HG03045 (cell line): ENCODE measurements around the gene ANKH.

Experiments used
- ATAC-seq: cut with Tn5 transposase; IDR thresholded peaks from one replicate; pipeline ENCODE4 v1.9.1; 2021; ENCODE audit warnings: mild to moderate bottlenecking, moderate library complexity; ENCODE audit not compliant: unreplicated experiment

Gene ANKH

DNA sequence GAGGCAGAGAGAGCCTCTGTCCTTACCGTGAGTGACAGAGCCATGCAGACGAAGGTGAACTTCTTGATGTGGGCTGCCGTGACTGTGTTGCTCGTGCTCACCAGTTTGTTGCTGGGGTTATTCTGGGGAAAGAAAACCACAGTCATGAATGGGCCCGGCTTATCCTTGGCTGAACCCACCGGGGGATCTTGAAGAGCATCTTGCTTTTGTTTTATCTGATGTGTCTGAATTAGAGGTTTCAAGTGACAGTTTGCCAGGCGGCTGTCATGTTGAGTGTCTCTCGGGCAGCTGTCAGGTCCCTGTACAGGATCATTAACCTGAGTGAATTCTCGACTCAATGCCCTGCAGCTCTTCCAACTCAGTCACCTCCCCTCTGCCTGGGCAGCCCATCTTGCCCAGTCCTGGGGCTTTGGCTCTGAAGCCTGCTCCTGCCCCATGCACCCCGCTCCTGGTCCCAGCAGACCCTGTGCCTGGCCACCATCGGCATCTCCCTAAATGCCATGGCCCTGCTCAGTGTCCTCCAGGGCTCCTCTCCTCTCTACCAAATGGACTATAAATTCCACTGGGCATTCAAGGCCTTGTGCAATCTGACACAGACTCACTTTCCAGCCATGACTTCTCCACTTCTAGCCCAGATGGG lies 129.7 kb downstream of the ANKH start:
- no peak for ATAC-seq

DNA sequence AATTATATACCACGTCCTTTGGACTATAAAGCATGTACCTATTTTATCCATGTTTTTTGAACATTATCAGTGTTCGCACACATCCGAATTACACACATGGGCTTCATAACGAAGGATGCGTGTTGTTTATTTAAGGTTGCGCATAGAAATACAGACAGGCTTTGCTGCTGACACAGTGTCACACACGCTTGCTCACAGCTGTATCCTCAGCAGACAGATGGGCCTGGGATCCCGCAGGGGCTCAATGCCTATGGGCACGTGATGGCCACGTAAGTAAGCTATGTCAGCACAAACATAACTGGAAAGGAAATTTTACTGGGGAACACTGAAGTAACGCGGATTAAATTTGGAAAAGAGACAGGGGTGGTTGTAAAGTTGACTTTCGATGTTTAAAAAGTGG lies 130.4 kb downstream of the ANKH start:
- no peak for ATAC-seq

DNA sequence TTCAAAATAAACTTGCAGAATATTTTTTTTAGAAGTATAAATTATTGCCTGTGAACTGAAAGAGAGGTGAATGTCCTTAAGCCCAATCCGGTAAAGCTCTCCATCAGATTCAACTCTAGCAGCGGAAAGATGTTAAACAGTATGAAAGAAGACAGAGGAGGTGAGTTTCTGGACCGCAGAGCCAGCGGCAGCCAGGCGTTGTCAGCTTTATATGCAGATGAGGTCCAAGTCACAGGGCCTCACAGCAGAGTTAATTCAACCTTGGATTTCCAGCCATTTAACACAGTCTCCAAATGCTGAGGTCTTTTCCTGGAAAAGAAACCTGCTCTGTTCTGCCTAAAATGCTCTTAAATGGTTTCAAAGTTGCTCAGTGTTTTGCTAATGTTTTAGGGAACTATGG lies 131.6 kb downstream of the ANKH start:
- ATAC-seq, result no peak

DNA sequence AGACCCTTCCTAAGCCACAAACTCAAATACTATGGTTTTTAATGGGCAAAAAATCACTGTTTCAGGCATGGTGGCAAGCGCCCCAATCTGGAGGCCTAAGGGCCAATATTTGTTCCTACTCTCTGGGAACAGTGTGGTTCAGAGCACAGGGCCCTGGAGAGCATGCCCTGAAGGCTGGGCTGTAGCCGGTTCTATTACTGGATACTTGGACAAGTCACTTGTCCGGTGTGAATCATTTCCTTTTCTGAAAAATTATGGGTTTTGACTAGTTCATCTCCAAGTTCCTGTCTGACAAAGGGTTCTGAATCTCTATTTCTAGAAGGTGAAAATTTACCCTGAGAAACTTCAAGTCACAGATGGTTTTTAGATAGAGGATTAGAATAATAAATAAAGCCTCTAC lies 132.0 kb downstream of the ANKH start:
- ATAC-seq, result no peak

DNA sequence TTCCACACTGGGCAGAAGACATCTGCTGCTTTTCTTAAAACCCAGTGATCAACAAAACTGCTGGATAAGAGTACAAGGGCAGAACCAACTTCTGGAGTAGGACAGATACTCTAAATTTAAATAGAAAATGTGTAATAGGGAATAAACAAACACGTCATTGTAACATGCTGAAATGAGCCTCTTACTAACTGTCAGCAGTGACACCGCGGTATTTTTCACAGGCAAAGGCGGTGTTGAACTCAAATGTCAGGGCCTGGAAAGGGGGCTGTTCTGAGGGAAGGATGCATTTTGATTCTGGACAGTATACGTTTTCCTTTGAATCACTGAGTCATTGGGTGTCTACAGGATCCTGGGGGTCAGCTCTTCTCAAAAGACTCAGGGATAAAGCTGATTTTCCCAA lies 133.5 kb downstream of the ANKH start:
- no peak for ATAC-seq

DNA sequence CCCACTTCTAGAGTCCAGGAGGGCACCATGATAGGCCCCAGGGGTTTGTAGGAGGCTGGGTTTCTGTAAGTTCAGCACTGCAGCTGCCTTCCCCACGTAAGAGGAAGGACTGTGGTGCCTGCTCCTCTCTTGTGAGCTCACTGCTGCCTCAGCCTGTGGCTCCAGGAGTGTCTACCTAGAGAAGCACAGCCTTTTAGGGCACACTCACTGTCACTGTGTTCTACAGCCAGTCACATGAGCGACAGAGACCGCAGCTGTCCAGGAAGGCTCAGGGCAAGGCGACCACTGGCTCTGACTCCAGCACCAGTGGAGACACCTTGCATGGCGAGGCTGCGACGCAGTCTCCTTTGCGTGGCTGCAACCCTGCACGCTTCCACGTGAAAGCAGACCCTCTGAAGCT lies 134.3 kb downstream of the ANKH start:
- ATAC-seq, result no peak

DNA sequence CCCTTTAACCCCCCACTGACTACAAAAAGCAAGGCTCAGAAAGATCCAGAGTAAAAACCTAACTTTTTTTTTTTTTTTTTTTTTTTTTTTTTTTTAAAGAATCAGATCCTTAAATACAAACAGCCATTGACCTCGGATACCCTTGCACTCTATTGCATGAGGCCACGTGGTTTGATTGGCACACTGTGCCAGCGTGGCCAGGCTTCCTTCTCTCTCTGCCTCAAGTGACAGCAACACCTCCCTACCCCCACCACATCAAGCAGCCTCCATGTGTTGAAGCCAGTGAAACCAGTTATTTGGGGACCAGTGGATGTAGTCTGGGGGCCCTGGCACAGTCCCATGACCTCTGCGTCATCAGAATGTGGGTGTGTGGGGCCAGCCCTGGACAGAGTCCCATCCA lies 135.6 kb downstream of the ANKH start:
- no peak for ATAC-seq

DNA sequence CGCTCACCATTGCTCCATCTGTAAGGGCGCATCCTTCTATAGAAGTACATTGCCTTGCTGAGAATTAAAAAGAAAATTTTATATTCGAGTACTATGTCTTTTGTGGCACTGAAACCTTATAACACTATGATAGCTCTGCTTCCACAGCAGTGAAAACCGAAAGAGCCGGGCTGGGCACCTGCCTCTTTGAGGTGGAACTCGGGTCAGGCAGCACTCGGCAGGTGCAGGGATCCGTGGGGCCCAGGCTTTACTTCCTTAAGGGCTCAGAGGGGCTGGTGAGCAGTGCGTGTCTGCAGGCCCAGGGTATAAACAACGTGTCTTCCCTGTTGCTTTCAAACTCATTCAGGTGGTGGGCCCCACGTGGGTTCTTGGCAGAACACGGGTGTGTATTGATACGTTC lies 137.2 kb downstream of the ANKH start:
- ATAC-seq, result no peak

DNA sequence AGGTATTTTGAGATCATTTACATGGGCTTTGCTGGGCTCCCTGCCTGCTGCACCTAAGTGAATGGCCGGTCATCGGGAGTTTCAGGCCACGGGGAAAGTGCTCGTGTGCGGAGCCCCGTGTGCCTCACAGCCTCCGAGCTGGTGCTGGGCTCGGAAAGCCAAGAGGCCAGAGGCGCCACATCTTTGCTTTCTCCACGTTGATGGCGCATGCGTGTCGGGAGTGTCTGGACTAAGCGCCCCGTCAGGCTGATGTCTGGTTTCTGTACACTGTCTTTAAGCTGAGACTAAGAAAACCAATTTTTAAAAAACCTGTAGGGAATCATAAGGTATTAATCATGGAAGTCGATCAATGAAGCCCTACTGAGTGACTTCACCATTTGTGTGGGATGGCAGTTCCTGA lies 137.9 kb downstream of the ANKH start:
- ATAC-seq, result no peak

DNA sequence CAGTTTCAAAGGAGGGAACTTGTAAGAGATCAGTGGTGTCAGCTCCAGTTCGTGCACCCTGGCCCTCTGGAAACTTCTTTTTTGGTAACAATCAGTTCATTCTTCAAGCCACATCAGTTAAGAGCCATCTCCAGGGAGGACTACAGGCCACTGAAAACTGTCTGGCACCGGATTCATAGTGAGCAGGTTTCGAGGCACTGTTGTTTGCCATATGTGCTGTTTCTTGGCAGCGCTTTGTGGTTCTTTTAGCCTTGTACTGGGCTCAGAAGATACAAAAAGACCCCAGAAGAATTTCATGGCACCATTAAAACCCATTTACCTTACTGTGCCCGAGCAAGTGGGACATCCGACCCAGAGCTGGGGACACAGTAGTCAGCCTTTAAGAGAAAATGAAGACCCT lies 138.6 kb downstream of the ANKH start:
- ATAC-seq, result no peak

DNA sequence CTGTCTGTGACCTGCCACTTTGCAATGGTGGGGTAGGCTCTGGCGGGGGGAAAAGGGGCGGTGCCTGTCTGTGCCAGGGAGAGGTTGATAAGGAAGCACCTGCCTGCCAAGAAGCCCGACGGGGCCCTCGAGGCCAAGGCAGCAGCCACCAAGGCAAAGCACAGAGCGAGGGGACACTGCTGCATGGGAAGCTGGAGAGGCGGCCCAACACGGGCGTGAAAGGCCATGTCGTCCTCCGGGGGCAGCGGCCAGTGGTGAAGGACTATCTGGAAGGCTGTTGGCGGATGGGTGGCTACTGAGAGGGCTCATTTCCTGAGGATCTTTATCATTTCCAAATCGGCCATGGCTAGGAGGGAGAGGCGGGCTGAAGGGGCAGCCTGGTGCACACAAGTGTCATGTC lies 140.7 kb downstream of the ANKH start:
- ATAC-seq, result no peak

DNA sequence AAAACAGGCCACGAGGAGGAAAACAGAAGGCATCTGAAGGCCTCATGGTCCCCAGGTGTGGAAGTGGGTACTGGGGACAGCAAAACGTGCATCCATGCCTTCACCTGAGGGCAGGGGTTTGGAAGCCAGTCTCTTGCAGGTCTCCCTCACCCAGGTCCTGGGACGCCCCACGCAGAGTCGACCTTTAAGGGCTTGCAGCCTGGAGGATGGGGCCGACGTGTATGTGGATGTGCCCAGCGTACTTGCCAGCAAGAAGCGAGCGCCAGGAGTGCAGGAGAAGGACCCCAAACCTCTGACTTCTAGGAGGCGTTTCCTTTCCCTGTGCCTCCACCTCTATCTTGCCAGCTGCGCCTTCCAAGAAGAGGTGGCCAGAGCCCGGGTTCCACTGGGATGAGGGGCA lies 141.1 kb downstream of the ANKH start:
- ATAC-seq, result no peak

DNA sequence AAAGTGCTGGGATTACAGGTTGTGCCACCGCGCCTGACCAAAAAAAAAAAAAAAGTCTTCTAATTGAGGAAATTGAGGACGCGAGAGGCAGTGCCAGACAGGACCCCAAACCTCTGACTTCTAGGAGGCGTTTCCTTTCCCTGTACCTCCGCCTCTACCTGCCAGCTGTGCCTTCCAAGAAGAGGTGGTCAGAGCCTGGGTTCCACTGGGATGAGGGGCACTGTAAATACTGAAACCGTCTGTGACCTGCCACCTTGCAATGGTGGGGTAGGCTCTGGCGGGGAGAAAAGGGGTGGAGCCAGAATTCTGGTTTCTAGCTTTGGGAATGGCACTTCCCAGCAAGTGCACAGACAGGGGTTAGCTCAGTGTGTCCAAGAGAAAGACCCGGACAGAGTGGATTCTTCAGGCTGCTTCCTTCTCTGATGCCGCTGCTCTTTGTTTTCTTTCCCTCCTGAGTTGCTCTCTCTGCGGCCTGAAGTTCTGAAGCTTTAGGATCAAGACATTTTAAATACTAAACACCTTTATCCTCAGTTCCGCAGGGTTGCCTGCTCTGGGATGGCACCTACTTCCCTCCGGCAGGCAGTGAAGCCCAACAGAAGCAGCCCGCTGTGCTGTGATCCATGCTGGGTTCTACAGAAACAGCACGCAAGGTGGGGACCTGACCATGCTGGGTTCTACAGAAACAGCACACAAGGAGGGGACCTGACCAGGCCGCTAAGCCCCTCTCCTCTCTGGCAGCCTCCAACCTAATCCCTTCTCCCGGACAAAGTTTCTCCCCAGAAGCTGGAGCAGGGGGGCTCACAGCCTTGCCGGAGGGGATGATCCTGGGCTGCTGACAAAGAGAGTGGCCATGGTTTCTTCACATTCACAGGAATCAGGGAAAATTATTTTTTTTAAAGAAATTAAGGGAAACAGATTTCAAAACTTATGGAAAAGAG lies 141.9 kb downstream of the ANKH start:
- ATAC-seq, result no peak

DNA sequence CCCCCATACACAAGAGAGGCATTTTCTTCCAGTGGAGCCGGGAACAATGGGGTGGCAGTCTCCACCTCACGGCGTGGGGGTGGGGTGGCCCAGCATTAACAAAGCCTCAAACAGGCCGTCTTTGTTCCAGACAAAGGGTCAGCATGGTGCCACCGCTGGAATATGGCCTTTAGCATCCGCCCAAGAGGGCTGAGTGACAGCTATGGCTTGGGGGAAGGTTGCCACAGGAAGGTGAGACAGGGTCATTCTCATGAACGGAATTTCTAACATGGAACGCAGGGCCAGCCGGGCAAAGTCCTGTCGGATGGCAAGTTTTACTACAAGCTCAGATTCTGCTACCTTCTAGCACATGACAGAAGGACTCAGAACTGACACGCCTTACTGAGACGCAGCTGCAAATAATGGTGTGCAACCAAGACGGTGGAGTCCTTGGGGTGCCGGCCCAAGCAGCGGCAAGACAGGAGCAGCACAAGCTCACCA lies 143.1 kb downstream of the ANKH start:
- ATAC-seq, result no peak

DNA sequence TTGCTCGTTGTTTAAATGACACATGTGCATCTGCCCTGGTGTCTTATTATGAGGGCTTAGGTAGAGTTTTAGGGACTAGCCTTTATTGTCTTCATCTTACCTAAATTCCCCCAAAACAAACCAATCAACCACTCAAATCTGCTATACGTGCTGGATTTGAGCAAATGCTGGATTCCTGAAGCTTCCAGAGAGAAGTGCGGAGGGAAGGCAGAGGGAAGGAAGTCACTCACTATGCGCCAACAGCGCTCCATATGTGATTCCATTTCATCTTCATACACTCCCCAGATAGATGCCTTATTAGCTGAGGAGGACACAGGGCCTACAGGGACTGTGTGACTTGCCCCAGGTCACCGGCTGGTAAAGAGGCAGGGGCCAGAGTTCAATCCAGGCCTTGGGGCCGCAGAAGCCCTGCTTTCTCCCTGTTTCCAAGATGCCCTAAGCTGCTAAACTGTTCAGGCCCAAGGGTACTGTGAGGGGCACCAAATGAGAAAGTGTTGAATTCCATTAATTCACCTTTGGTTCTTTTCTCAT lies 143.6 kb downstream of the ANKH start:
- no peak for ATAC-seq

DNA sequence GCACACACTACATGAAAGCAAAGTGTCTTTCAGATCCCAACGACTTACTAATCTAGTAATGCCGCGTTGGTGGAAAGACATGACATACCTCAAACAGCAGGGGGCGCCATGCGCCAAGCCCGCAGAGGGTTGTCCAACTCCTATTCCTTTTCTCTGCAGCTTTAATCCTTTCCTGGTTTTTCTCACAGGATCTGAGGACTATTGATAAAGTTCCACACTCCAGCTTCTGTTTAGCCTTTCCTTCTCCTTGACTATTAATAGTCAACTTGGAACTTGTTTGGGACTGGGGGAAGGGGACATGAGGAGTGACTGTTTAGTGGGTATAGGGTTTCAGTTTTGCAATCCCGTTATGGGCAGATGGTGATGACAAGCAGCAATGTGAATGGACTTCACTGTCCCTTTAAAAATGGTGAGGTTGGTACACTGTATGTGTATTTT lies 144.1 kb downstream of the ANKH start:
- ATAC-seq, result peak; percentile 66

DNA sequence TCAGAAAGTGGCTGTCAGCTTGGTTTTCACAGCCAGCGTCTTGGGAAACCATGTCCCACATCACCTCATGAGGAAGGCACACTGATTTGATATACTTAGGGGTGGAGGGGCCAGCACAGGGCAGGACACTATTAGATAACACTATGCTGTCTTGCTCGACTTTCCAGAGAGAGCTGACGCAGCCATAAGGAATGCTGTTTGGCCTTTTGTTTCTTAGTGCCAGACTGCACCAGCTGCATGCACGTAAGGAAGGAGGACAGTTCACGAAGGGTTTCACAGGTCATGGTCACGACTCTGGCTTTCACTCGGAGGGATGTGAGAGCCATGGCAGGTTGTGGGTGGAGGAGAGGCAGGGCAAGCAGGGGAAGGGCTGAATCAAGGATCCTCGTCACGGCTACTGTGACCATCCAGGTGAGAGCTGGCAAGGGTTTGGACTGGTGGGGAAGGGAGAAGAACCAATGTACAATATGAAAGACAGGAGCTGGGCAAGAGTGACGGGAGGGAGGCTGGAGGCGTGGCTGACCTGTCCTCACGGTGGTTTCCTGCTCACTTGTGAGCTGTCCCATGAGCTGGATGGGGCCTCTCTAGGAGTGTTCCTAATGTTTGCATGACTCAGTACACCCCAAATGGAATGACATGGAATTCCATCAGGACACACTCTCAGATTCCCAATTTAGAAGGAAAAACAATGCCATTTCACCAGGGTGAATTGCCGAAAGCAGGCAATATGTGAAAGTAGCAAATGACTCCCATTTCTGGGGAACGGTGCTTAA lies 145.3 kb downstream of the ANKH start:
- ATAC-seq, result no peak

DNA sequence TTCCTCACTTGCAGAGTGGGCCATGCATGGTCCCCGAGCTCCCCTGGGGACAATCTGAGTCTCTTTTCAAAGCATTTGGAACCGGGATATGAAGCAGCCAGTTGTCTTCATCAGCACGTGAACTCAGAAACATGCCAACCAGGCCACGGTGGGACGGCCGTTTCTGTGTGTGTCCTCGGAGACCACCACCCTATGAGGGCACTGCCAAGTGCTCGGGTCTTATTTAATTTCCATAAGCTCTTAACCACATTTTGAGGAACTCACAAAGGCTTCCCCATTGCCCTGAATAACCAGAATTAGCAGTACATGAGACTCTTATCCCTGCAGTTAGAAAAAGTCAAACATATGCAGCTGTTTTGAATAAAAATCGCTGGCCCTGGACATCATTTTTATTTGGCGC lies 146.9 kb downstream of the ANKH start:
- ATAC-seq, result no peak

DNA sequence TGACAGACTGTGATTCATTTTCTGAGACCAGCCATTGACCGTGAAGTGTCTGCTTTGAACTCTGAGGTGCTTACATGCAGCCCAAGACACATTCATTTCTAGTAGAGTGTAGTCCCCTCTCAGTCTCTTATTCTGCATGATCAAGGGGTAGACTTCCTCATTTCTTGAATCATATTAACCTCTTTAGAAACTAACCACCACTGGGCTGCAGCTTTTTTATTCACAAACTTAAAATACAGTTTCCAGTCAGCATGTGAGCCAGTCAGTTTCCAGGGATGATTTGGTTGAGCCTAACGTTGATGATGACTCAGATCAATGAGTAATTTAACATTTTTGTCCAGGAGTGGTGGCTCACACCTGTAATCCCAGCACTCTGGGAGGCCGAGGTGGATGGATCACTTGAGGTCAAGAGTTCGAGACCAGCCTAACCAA lies 147.9 kb downstream of the ANKH start:
- no peak for ATAC-seq

DNA sequence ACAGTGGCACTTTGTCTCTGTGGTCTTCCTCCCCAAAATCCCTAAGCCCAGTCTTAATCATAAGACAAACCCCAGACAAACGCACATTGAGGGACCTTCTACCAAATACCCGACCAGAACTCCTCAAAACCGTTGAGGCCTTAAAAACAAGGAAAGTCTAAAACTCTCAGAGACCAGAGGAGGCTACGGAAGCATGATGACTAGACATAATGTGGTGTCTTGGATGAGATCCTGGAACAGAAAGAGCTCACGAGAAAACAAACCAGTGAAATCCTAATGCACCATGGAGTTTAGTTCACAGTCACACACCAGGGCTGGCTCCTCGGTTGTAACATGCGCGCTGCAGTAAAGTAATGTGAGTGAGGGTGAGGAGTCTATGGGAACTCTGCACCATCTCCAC lies 148.7 kb downstream of the ANKH start:
- ATAC-seq, result no peak

DNA sequence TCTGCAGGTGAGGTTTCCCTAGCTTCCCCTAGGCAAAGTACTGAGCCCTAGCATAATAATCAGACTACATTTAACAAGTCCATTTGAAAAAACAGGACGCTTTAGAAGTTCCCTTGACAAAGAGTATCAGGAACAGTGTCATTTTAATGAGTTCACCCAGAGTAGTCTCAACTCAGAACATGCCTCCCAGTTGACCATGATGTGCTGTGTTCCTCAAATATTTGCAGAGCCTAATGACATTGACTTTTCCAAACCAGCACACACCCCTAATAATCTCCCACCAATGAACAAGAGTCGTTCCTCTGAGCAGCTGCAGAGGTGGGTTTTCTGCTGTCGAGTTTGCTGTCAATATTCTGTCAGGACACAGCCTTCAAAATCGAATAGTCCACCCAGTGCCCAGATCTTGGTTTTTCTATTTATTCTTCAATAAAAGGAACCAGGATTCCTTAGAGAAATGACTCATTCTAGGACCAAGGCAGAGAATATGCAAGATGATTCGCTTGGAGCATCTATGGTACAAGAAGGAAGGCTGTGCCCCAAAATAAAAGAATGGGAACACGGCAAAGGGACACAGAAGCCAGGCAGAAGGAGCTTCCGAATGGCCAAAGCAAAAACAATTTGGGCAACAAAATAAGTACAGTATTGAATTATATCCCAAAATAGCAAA lies 149.5 kb downstream of the ANKH start:
- no peak for ATAC-seq
